Measurements from ENCODE around the gene KCNQ1. TPM values are rescaled to one million over a fixed set of nuclear protein-coding genes. Genes with fewer than 3 reads are reported as not detected.

The KCNQ1 gene
- total RNA-seq, 1 experiment from 2014 or later, result 9.2 TPM

DNA sequence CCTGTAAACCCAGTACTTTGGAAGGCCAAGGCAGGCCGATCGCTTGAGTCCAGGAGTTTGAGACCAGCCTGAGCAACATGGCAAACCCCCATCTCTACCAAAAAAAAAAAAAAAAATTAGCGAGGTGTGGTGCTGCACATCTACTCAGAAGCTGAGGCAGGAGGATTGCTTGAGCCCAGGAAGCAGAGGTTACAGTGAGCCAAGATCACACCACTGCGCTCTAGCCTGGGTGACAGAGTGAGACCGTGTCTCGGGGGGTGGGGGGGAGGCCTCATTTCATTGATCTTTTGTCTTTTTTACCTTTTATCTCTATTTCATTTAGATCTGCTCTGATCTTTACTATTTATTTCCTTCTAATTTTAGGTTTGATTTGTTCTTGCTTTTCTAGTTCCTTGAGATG lies 203.1 kb downstream of the KCNQ1 start:
- H3K4me3 Mint-ChIP-seq (ENCODE audit: low read depth, unreplicated experiment), result no peak overlapping the region
- no TSS peak for BruUV-seq (replicated peaks)
- no peaks in the 10 kb centered on the region for H3K4me1 Mint-ChIP-seq (ENCODE audit: low read depth, unreplicated experiment)
- no peak for DNase-seq
- H3K9me3 Mint-ChIP-seq (ENCODE audit: low read depth, unreplicated experiment), result peaks cover 16% of the 10 kb centered on the region
- TF ChIP-seq, protein P1, sequence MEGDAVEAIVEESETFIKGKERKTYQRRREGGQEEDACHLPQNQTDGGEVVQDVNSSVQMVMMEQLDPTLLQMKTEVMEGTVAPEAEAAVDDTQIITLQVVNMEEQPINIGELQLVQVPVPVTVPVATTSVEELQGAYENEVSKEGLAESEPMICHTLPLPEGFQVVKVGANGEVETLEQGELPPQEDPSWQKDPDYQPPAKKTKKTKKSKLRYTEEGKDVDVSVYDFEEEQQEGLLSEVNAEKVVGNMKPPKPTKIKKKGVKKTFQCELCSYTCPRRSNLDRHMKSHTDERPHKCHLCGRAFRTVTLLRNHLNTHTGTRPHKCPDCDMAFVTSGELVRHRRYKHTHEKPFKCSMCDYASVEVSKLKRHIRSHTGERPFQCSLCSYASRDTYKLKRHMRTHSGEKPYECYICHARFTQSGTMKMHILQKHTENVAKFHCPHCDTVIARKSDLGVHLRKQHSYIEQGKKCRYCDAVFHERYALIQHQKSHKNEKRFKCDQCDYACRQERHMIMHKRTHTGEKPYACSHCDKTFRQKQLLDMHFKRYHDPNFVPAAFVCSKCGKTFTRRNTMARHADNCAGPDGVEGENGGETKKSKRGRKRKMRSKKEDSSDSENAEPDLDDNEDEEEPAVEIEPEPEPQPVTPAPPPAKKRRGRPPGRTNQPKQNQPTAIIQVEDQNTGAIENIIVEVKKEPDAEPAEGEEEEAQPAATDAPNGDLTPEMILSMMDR (IDR thresholded peaks at IDR 0.05; ENCODE audit: unreplicated experiment), result no peak
- H3K27ac Mint-ChIP-seq (ENCODE audit: unreplicated experiment), result no peak overlapping the region
- CTCF ChIA-PET, result interaction anchor here (0.7 kb wide), 1 partner anchor 481 kb away, joined by 4 read pairs; no protein-coding TSS in a partner anchor
- no peaks in the 10 kb centered on the region for H3K36me3 Mint-ChIP-seq (ENCODE audit: insufficient read depth, unreplicated experiment)
- peaks cover 40% of the 10 kb centered on the region for H3K27me3 Mint-ChIP-seq (ENCODE audit: unreplicated experiment)
- intact Hi-C loops (cut with micrococcal nuclease; ENCODE audit: unreplicated experiment), result no loop called here

DNA sequence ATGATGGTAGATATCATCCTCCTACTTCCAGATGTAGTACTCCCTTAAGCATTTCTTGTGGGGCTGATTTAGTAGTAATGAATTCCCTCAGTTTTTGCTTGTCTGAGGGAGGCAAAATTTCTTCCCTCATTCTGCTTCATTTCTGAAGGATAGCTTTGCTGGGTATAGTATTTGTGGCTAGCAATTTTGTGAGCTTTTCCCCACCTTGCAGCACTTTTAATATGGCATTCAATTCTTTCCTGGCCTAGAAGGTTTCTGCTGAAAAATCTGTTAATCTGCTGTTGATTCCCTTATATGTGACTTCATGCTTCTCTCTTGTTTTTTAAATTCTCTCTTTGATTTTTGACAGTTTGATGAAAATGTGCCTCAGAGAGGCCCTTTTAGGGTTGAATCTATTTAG lies 204.6 kb downstream of the KCNQ1 start:
- no peaks in the 10 kb centered on the region for H3K36me3 Mint-ChIP-seq (ENCODE audit: insufficient read depth, unreplicated experiment)
- no peak overlapping the region for H3K4me3 Mint-ChIP-seq (ENCODE audit: low read depth, unreplicated experiment)
- H3K9me3 Mint-ChIP-seq (ENCODE audit: low read depth, unreplicated experiment), result peaks cover 14% of the 10 kb centered on the region
- no TSS peak for BruUV-seq (replicated peaks)
- no peaks in the 10 kb centered on the region for H3K4me1 Mint-ChIP-seq (ENCODE audit: low read depth, unreplicated experiment)
- no peak for DNase-seq
- intact Hi-C loops (cut with micrococcal nuclease; ENCODE audit: unreplicated experiment), result no loop called here
- TF ChIP-seq, protein P1 (IDR thresholded peaks at IDR 0.05; ENCODE audit: unreplicated experiment), result no peak
- H3K27me3 Mint-ChIP-seq (ENCODE audit: unreplicated experiment), result peaks cover 25% of the 10 kb centered on the region
- CTCF ChIA-PET, result no interaction called here
- no peak overlapping the region for H3K27ac Mint-ChIP-seq (ENCODE audit: unreplicated experiment)

DNA sequence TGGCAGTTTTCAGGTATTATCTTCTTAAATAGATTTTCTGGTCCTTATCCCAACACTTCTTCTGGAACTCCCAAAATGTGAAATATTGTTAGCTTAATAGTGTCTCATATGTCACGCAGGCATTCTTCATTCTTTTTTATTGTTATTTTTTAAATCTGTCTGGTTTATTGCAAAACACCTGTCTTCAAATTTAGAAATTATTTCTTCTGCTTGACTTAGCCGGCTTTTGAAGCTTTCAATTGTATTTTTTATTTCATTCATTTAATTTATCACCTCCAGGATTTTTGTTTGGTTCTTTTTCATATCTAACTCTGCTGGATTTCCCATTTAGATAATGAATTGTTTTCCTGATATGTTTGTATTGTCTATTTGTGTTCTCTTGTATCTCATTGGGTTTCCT lies 205.0 kb downstream of the KCNQ1 start:
- CTCF ChIA-PET, result no interaction called here
- Mint-ChIP-seq H3K4me1 (ENCODE audit: low read depth, unreplicated experiment) (no peaks in the 10 kb centered on the region), H3K27ac (ENCODE audit: unreplicated experiment) (no peak overlapping the region), H3K4me3 (ENCODE audit: low read depth, unreplicated experiment) (no peak overlapping the region), H3K9me3 (ENCODE audit: low read depth, unreplicated experiment) (peaks cover 14% of the 10 kb centered on the region), H3K36me3 (ENCODE audit: insufficient read depth, unreplicated experiment) (no peaks in the 10 kb centered on the region), H3K27me3 (ENCODE audit: unreplicated experiment) (peaks cover 24% of the 10 kb centered on the region)
- no peak for DNase-seq
- BruUV-seq (replicated peaks), result no TSS peak
- TF ChIP-seq, protein P1 (IDR thresholded peaks at IDR 0.05; ENCODE audit: unreplicated experiment), result no peak
- intact Hi-C loops (cut with micrococcal nuclease; ENCODE audit: unreplicated experiment), result no loop called here

DNA sequence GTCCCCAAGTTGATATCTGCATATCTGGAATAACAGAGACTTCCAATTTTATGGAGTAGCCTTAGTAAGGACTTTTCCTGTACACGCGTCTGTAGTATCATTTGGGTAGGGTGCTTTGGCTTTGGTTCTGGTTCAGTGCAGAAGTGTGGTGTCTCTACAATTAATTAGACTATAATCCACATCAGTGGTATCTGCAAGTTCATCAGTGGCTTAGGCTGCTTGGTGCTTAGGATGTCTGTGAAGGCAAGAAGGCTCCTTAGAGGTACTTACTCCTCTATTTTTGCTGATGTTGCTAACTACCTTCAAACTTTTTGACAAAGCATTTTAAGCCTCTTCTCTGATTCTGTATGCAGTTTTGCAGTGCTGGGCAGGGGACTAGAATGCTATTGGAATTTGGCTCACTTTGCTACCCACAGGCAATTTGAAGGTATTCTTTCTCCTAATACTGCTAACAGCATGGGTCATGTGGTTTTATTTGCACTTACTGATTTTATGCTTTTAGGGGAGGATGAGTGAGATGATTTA lies 205.6 kb downstream of the KCNQ1 start:
- Mint-ChIP-seq H3K27me3 (ENCODE audit: unreplicated experiment) (peaks cover 24% of the 10 kb centered on the region), H3K4me1 (ENCODE audit: low read depth, unreplicated experiment) (no peaks in the 10 kb centered on the region), H3K4me3 (ENCODE audit: low read depth, unreplicated experiment) (no peak overlapping the region), H3K9me3 (ENCODE audit: low read depth, unreplicated experiment) (peaks cover 14% of the 10 kb centered on the region), H3K27ac (ENCODE audit: unreplicated experiment) (no peak overlapping the region), H3K36me3 (ENCODE audit: insufficient read depth, unreplicated experiment) (no peaks in the 10 kb centered on the region)
- CTCF ChIA-PET, result no interaction called here
- BruUV-seq (replicated peaks), result no TSS peak
- DNase-seq, result no peak
- intact Hi-C loops (cut with micrococcal nuclease; ENCODE audit: unreplicated experiment), result no loop called here
- TF ChIP-seq, protein P1 (IDR thresholded peaks at IDR 0.05; ENCODE audit: unreplicated experiment), result no peak

All from Calu3 (cell line).